Progenitor cell of endocrine pancreas (in vitro differentiated cells): ENCODE measurements around the gene PARD3. TPM values are rescaled to one million over a fixed set of nuclear protein-coding genes. Genes with fewer than 3 reads are reported as not detected.
A peak's percentile ranks its signal among the peaks of the same experiment; 100 is the strongest.

Experiments
- DNase-seq: peaks from one replicate; pipeline ENCODE4 v3.0.0; 2021; ENCODE audit warnings: low spot score; ENCODE audit not compliant: unreplicated experiment
- H3K27ac Mint-ChIP-seq: 2 replicates; pipeline ENCODE4 v1.8.0; 2021; ENCODE audit warnings: mild to moderate bottlenecking, moderate library complexity, mixed read lengths
- H3K27me3 Mint-ChIP-seq: 2 replicates; pipeline ENCODE4 v1.8.0; 2021; ENCODE audit warnings: mixed read lengths
- H3K36me3 Mint-ChIP-seq: 2 replicates; pipeline ENCODE4 v1.8.0; 2022; ENCODE audit warnings: mixed read lengths; ENCODE audit not compliant: insufficient read depth
- H3K4me1 Mint-ChIP-seq: 2 replicates; pipeline ENCODE4 v1.8.0; 2021; ENCODE audit warnings: low read depth, mixed read lengths
- H3K4me3 Mint-ChIP-seq: 2 replicates; pipeline ENCODE4 v1.8.0; 2021; ENCODE audit warnings: low read depth, mild to moderate bottlenecking, moderate library complexity, mixed read lengths
- H3K9me3 Mint-ChIP-seq: 2 replicates; pipeline ENCODE4 v1.8.0; 2021; ENCODE audit warnings: low read depth, mixed read lengths
- total RNA-seq: library from RNA; stranded (reverse); gene quantifications from 2 replicates; pipeline ENCODE4 v1.2.1, GENCODE V29; 2021
- TF ChIP-seq, protein P1 (sequence below): fragments of 200-600 bp; sonication (generic); IDR thresholded peaks from one replicate; pipeline ENCODE4 v1.5.0; 2021; ENCODE audit warnings: antibody characterized with exemption, mild to moderate bottlenecking; ENCODE audit not compliant: unreplicated experiment

The PARD3 gene
- total RNA-seq, 1 donor from 2014 or later: 85.3 TPM

DNA sequence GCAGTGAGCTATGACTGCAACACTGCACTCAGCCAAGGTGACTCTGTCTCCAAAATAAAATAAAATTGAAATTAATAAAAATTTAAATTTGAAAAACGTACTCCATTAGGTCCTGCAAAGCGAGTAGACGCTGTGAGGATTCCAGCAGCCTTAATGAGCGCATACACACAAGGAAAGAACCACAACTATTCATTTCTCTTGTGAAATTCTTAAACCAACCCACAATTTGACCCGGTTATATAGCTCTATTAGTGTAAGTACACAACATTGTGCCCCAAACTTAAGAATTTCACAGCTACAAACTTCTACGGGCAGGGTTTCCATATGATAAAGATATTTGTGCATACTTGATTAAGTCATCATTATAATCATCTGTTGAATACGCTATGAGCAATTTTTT lies 84.4 kb downstream of the PARD3 start:
- Mint-ChIP-seq H3K4me1 (peaks cover 50% of the 10 kb centered on the region), H3K36me3 (no peaks in the 10 kb centered on the region), H3K27me3 (no peaks in the 10 kb centered on the region), H3K9me3 (no peaks in the 10 kb centered on the region), H3K4me3 (no peak overlapping the region), H3K27ac (no peak overlapping the region)
- TF ChIP-seq, protein P1, sequence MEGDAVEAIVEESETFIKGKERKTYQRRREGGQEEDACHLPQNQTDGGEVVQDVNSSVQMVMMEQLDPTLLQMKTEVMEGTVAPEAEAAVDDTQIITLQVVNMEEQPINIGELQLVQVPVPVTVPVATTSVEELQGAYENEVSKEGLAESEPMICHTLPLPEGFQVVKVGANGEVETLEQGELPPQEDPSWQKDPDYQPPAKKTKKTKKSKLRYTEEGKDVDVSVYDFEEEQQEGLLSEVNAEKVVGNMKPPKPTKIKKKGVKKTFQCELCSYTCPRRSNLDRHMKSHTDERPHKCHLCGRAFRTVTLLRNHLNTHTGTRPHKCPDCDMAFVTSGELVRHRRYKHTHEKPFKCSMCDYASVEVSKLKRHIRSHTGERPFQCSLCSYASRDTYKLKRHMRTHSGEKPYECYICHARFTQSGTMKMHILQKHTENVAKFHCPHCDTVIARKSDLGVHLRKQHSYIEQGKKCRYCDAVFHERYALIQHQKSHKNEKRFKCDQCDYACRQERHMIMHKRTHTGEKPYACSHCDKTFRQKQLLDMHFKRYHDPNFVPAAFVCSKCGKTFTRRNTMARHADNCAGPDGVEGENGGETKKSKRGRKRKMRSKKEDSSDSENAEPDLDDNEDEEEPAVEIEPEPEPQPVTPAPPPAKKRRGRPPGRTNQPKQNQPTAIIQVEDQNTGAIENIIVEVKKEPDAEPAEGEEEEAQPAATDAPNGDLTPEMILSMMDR: no peak
- no peak for DNase-seq

DNA sequence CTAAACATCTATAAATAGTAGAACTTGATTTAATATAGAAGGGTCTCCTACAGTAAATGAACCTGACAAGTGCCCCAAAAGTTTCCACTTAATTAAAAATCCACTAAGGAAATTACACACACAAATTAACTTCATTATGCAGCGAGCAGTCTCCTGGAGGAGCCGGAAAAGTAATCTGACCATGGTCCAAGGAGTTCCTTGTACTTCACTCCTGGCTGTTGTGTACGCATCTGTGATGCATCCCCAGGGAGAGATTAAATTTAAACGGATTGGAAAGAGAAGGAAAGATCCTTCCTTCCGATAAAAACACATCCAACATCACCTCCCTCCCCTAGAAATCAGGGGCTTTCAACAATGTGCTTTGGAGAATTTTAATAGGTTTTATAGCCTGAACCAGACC lies 85.5 kb downstream of the PARD3 start:
- H3K27me3 Mint-ChIP-seq: no peaks in the 10 kb centered on the region
- TF ChIP-seq, protein P1: no peak
- peaks cover 54% of the 10 kb centered on the region for H3K4me1 Mint-ChIP-seq
- H3K36me3 Mint-ChIP-seq: no peaks in the 10 kb centered on the region
- H3K27ac Mint-ChIP-seq: no peak overlapping the region
- no peak for DNase-seq
- no peaks in the 10 kb centered on the region for H3K9me3 Mint-ChIP-seq
- no peak overlapping the region for H3K4me3 Mint-ChIP-seq

DNA sequence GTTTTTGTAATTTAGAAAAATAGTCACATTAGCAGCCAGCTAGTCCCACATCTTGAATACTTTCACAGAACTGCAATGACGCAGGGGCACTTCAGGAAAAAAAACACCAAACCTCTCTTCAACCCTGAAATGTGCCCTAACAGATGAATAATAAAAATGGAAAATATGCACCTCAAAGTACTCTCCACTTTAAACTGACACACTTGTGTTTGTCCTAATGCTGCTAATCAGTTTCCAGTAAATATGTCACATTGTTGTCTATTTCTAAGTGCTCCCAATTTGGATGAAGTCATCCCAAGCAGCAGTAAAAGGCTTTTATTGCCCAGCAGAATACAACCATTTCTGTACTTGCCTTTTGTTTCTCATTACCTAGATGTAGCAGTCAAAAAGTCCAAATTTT lies 86.7 kb downstream of the PARD3 start:
- Mint-ChIP-seq H3K4me3 (no peak overlapping the region), H3K27me3 (no peaks in the 10 kb centered on the region), H3K9me3 (no peaks in the 10 kb centered on the region), H3K27ac (no peak overlapping the region), H3K4me1 (peaks cover 60% of the 10 kb centered on the region), H3K36me3 (no peaks in the 10 kb centered on the region)
- DNase-seq: no peak
- TF ChIP-seq, protein P1: no peak

DNA sequence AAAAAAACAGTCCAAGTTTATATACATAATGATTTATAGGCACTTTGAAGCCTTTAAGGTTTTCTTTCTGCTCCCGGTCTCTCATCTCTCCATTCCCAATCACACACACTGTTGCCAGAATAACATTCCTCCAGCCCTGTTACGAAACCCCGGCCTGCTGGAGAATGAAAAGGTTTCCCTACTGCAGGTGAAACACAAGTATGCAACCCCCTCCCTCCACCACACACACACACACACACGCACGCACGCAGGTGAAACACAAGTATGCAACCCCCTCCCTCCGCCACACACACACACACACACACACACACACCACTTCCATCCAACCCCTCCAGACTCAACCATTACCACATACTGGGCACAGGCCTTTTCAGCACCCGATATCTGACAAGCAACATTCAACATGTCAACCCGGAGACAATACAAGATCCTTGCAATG lies 87.5 kb downstream of the PARD3 start:
- Mint-ChIP-seq H3K27ac (peak overlapping the region; percentile 4), H3K9me3 (no peaks in the 10 kb centered on the region), H3K27me3 (no peaks in the 10 kb centered on the region), H3K4me3 (no peak overlapping the region), H3K36me3 (no peaks in the 10 kb centered on the region), H3K4me1 (peaks cover 55% of the 10 kb centered on the region)
- TF ChIP-seq, protein P1: no peak
- no peak for DNase-seq

- peak overlapping the region; percentile 31 for H3K27ac Mint-ChIP-seq
- peaks cover 53% of the 10 kb centered on the region for H3K4me1 Mint-ChIP-seq
- DNase-seq: no peak
- TF ChIP-seq, protein P1: no peak
- H3K9me3 Mint-ChIP-seq: no peaks in the 10 kb centered on the region
- no peak overlapping the region for H3K4me3 Mint-ChIP-seq
- H3K36me3 Mint-ChIP-seq: no peaks in the 10 kb centered on the region
- no peaks in the 10 kb centered on the region for H3K27me3 Mint-ChIP-seq
Observed at GRCh38 chr10:34726862-34727261, 88.2 kb downstream of the PARD3 start.
